ENCODE results near the gene FGGY. TPM values are rescaled to one million over a fixed set of nuclear protein-coding genes. Genes with fewer than 3 reads are reported as not detected.

Gene FGGY
- total RNA-seq, 1 experiment from 2014 or later: 6.4 TPM

DNA sequence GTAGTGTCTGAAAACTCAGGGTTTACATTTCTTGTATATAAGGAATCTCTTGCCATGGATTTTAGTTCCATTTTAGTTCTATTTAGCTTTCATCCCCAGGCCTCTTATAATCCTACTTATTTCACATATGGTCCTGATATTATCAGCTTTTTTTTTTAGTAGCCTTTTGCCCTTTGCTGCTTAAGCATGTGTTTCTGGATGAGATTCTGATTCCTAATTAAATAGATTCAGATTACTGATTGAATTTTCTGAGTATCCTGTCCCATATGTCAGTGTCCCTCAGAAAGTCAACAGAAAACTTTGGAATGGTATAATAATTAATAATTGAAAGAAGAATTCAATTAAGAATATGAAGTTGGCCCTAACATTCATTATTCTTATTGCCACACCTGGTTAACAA lies 383.1 kb downstream of the FGGY start:
- Mint-ChIP-seq H3K27me3 (ENCODE audit: insufficient read depth, unreplicated experiment) (no peaks in the 10 kb centered on the region), H3K9me3 (ENCODE audit: unreplicated experiment) (no peaks in the 10 kb centered on the region), H3K36me3 (ENCODE audit: insufficient read depth, unreplicated experiment) (no peaks in the 10 kb centered on the region), H3K4me1 (ENCODE audit: low read depth, unreplicated experiment) (no peaks in the 10 kb centered on the region), H3K4me3 (ENCODE audit: unreplicated experiment) (no peak overlapping the region), H3K27ac (ENCODE audit: unreplicated experiment) (no peak overlapping the region)
- no TSS peak for BruUV-seq (replicated peaks)
- H3K4me1 ChIP-seq: no peaks in the 10 kb centered on the region
- H3K9me3 ChIP-seq: no peaks in the 10 kb centered on the region
- no peak overlapping the region for H3K4me3 ChIP-seq (ENCODE audit: low read depth, low read length)
- no peaks in the 10 kb centered on the region for H3K36me3 ChIP-seq (ENCODE audit: control insufficient read depth, insufficient read depth, low read length)
- TF ChIP-seq, protein P1, sequence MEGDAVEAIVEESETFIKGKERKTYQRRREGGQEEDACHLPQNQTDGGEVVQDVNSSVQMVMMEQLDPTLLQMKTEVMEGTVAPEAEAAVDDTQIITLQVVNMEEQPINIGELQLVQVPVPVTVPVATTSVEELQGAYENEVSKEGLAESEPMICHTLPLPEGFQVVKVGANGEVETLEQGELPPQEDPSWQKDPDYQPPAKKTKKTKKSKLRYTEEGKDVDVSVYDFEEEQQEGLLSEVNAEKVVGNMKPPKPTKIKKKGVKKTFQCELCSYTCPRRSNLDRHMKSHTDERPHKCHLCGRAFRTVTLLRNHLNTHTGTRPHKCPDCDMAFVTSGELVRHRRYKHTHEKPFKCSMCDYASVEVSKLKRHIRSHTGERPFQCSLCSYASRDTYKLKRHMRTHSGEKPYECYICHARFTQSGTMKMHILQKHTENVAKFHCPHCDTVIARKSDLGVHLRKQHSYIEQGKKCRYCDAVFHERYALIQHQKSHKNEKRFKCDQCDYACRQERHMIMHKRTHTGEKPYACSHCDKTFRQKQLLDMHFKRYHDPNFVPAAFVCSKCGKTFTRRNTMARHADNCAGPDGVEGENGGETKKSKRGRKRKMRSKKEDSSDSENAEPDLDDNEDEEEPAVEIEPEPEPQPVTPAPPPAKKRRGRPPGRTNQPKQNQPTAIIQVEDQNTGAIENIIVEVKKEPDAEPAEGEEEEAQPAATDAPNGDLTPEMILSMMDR (IDR thresholded peaks at IDR 0.05; ENCODE audit: insufficient read depth in 1 of 2, low read depth in 1 of 2, low read length in 1 of 2, severe bottlenecking in 1 of 2, unreplicated experiment in 1 of 2): no peak
- ChIA-PET CTCF (no interaction called here), POLR2A (no interaction called here)
- DNase-seq: no peak
- H3K27me3 ChIP-seq (replicated peaks; ENCODE audit: control insufficient read depth, insufficient read depth, low read length): no peaks in the 10 kb centered on the region
- intact Hi-C loops (cut with micrococcal nuclease; ENCODE audit: unreplicated experiment): no loop called here

DNA sequence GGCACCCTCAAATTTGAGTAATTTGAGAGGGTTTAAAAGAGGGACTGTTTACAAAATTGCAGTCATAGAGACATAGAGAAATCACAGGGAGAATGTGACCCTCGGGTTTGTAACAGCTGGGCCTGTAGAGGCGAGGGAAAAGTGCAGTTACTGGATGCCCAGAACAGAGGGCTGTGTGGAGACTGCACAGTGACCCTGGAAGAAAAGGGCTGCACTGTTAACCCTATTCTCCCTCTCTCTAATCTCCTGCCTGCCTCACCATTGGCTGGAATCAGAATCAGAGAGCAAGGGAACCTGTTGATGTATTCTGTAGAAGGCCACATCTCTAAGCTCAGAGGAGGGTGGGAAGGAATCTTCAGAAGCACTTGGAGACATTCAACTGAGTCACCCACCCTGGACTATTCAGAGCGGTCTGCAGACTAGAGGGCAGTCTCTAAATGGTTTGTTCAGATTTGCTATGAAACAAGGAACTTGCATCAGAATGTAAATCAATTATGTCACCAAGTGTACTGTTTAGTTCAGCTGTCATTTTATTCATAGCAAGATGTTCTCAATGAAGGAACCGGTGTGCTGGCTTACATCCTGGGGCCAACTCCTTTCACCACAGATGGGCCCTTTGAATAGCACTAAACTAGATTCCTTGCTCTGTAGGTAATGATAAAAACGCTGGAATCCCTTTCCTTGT lies 385.6 kb downstream of the FGGY start:
- no peak overlapping the region for H3K4me3 Mint-ChIP-seq (ENCODE audit: unreplicated experiment)
- no peaks in the 10 kb centered on the region for H3K36me3 Mint-ChIP-seq (ENCODE audit: insufficient read depth, unreplicated experiment)
- H3K9me3 Mint-ChIP-seq (ENCODE audit: unreplicated experiment): no peaks in the 10 kb centered on the region
- CTCF ChIA-PET: no interaction called here
- Histone ChIP-seq H3K4me1 (no peaks in the 10 kb centered on the region), H3K4me3 (ENCODE audit: low read depth, low read length) (no peak overlapping the region), H3K27me3 (replicated peaks; ENCODE audit: control insufficient read depth, insufficient read depth, low read length) (no peaks in the 10 kb centered on the region), H3K9me3 (no peaks in the 10 kb centered on the region), H3K36me3 (ENCODE audit: control insufficient read depth, insufficient read depth, low read length) (no peaks in the 10 kb centered on the region)
- no peak overlapping the region for H3K27ac Mint-ChIP-seq (ENCODE audit: unreplicated experiment)
- POLR2A ChIA-PET: no interaction called here
- H3K4me1 Mint-ChIP-seq (ENCODE audit: low read depth, unreplicated experiment): no peaks in the 10 kb centered on the region
- intact Hi-C loops (cut with micrococcal nuclease; ENCODE audit: unreplicated experiment): no loop called here
- TF ChIP-seq, protein P1 (IDR thresholded peaks at IDR 0.05; ENCODE audit: insufficient read depth in 1 of 2, low read depth in 1 of 2, low read length in 1 of 2, severe bottlenecking in 1 of 2, unreplicated experiment in 1 of 2): no peak
- BruUV-seq (replicated peaks): no TSS peak
- no peaks in the 10 kb centered on the region for H3K27me3 Mint-ChIP-seq (ENCODE audit: insufficient read depth, unreplicated experiment)
- no peak for DNase-seq

DNA sequence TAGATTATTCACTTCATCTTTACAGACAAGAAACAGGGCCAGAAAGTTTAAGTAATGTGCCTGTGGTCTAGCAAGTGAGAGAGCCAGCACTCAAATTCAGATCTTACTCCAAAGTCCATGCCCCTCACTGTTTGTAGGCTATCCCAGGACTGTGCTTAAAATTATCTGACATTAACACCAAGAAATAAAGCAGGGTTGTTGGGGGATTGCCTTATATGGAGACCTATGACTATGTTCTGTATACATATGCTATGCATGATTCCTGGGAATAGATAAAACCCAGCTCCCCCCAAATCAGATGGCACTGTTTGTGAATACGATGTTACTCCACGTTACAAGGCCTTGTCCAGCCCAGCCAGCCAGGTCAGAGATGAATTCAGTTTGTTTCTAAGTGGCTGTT lies 386.3 kb downstream of the FGGY start:
- Mint-ChIP-seq H3K4me3 (ENCODE audit: unreplicated experiment) (no peak overlapping the region), H3K27ac (ENCODE audit: unreplicated experiment) (no peak overlapping the region), H3K36me3 (ENCODE audit: insufficient read depth, unreplicated experiment) (no peaks in the 10 kb centered on the region), H3K9me3 (ENCODE audit: unreplicated experiment) (no peaks in the 10 kb centered on the region), H3K27me3 (ENCODE audit: insufficient read depth, unreplicated experiment) (no peaks in the 10 kb centered on the region), H3K4me1 (ENCODE audit: low read depth, unreplicated experiment) (no peaks in the 10 kb centered on the region)
- Histone ChIP-seq H3K4me3 (ENCODE audit: low read depth, low read length) (no peak overlapping the region), H3K27me3 (replicated peaks; ENCODE audit: control insufficient read depth, insufficient read depth, low read length) (no peaks in the 10 kb centered on the region), H3K36me3 (ENCODE audit: control insufficient read depth, insufficient read depth, low read length) (no peaks in the 10 kb centered on the region), H3K9me3 (no peaks in the 10 kb centered on the region), H3K4me1 (no peaks in the 10 kb centered on the region)
- TF ChIP-seq, protein P1 (IDR thresholded peaks at IDR 0.05; ENCODE audit: insufficient read depth in 1 of 2, low read depth in 1 of 2, low read length in 1 of 2, severe bottlenecking in 1 of 2, unreplicated experiment in 1 of 2): no peak
- ChIA-PET CTCF (no interaction called here), POLR2A (no interaction called here)
- no TSS peak for BruUV-seq (replicated peaks)
- DNase-seq: no peak
- intact Hi-C loops (cut with micrococcal nuclease; ENCODE audit: unreplicated experiment): no loop called here

Data from Caco-2 (cell line).